CD4-positive, alpha-beta T cell treated with Interleukin-2 at 100 ng/mL for 4 hours (primary cell): ENCODE results near the gene RAB11FIP3.
"Not testable (repeated sequence)": the region's sequence is repeated elsewhere in the genome, so short reads cannot be mapped to it uniquely, and the experiment has no call there.

ENCODE experiments used
- DNase-seq: peaks from one replicate; pipeline ENCODE4 v3.0.0-alpha.2; 2020; ENCODE audit warnings: low spot score

The RAB11FIP3 gene

DNA sequence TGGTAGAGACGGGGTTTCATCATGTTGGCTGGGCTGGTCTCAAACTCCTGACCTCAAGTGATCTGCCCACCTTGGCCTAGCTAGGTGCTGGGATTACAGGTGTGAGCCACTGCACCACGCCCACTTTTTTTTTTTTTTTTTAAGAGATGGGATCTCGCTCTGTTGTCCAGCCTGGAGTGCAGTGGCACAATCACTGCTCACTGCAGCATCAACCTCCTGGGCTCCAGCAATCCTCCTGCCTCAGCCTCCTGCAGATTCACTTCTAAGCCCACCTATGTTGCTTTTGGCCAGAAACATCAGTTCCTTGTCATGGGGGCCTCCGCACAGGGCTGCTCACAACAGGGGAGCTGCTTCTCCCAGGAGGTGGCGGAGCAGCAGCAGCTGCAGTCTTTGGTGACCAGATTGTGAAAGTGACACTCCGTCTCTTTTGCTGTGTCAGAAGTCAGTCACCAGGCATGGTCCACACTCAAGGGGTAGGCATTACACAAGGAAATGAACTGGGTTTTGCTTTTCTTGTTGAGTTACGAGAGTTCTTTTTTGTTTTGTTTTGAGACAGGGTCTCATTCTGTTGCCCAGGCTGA, 32.9 kb upstream of the RAB11FIP3 start:
- DNase-seq: no peak

DNA sequence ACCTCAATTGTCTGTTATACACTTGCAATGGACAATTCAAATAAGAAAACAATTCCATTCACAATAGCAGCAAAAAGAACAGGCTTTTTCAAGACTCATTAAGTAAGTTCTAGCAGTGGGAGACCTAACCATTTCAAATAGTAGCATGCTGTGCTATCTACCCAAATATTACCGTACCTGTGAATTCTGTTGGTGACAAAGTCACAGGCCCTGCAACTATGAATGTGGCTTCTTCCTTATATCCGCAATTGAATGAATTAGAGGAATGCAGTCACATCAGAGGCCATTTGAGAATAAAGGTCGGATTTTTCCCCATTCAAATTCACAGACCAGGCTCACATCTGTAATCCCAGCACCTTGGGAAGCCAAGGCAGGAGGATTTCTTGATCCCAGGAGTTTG, 29.2 kb upstream of the RAB11FIP3 start:
- no peak for DNase-seq

DNA sequence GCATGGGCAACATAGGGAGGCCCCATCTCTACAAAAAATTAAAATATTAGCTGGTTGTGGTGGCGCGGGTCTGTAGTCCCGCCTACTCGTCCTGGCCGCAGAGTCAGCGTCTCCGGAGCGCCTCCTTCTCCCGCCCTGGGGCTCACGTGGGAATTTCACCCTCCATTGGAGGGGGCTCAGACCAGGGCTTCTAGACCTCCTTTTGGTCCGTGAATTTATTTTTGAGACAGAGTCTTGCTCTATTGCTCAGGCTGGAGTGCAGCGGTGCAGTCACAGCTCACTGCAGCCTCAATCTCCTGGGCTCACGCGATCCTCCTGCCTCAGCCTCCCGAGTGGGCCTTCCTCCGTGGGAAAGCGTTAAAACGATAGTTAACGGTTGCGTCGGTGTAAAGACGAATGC, 28.8 kb upstream of the RAB11FIP3 start:
- DNase-seq: no peak

DNA sequence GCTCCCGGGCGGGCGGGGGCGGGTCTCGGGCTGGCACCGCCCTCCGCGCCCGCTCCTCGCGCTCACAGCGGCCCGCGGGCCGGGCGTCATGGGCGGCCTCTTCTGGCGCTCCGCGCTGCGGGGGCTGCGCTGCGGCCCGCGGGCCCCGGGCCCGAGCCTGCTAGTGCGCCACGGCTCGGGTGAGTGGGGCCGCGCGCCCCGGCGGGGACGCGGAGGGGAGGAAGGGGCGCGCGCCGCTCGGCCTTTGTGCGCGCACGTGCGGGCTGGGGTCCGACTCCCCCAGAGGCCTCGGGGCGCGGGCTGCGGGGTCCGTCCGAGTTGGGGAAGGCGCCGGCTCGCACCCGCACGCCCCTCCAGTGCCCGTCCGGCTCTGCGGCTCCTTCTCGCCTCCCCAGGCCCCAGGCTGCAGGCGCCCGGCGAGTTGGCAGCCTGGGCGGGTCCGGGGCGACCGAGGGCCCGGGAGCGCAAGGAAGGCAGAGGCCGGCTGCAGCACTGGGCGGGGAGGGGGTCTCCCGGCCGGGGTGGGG, 28.3 kb upstream of the RAB11FIP3 start, which contains the start of gene NME4:
Gene NME4, plus strand, starts transcription at position 65 of the 527 bp plus-strand sequence. Its CDS starts 24 bp downstream, at position 89.
- DNase-seq: no peak

DNA sequence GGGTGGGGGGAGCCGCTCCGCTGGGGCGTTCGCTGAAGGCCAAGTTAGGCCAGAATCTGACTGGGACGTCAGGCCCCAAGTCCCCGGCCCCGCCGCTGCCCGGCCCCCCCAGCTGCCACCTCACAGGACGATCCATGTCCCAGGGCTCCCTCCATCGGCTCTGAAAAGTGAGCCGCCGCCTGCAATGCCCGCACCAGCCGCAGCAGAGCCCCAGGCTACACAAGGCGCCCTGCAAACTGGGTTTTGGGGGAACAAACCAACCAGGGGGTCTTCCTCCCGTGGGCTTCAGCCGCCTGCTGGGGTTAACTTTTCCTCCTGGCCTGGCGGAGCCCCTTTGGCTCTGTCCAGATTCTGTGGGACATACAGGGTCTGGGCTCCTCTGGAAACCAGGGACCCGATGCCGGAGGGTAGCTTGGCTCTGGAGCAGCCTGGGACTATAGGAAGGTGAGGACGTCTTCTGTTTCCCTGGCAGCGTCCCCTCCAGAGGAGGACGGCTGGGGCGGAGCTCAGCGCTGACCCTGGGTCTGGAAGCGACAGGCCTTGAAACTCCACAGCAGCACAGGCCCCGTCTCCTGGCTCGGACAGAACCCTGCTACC, 27.6 kb upstream of the RAB11FIP3 start:
- DNase-seq: no peak

DNA sequence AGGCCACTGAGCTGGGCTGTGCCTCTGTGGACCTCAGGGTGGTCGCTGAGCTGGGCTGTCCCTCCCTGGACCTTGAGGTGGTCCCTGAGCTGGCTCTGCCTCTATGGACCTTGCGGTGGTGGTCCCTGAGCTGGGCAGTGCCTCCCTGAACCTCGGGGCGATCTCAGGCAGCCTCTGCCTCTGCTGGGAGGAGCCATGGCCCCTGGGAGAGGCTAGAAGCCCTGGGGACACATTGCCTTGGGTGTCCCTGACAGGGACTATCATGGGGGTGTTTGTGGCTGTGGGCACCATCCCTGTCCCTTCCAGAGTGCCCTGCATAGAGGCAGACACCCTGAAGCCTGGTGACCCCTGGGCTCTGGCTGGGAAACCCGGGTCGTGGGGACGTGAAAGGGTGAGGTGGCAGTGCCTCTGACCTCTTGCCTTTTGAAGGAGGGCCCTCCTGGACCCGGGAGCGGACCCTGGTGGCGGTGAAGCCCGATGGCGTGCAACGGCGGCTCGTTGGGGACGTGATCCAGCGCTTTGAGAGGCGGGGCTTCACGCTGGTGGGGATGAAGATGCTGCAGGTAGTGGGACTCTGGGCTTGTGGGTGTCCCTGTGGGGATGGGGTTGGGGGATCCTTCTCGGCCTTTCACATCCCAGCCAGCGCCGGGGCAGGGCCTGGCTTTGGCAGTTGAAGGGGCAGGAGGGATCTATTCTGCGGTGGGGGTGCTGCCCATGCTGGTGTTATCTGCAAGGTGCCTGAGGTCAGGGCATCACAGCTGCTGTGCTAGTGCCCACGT, 26.7 kb upstream of the RAB11FIP3 start:
- DNase-seq: no peak

DNA sequence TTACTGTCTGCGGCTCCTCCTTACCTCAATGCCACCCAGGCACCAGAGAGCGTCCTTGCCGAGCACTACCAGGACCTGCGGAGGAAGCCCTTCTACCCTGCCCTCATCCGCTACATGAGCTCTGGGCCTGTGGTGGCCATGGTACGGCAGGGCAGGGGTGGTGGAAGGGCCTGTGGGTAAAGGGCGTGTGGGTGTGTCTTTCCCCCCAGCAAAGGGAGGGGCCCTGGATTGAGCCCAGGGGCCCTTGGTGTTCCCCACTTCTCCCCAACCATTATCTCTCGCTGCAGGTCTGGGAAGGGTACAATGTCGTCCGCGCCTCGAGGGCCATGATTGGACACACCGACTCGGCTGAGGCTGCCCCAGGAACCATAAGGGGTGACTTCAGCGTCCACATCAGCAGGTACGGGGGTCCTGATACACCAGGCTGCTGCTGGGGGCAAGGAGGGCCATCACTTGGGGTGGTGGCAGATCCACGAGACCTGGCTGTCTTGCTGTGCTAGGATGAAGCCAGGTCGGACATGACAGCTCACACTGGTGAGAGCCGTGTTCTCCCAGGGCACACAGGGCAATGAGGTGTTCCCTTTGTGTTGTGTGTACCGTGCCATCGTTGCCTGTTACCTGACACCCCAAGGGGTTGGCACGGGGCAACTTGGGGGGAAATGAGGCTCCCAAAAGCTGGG, 26.0 kb upstream of the RAB11FIP3 start:
- no peak for DNase-seq

DNA sequence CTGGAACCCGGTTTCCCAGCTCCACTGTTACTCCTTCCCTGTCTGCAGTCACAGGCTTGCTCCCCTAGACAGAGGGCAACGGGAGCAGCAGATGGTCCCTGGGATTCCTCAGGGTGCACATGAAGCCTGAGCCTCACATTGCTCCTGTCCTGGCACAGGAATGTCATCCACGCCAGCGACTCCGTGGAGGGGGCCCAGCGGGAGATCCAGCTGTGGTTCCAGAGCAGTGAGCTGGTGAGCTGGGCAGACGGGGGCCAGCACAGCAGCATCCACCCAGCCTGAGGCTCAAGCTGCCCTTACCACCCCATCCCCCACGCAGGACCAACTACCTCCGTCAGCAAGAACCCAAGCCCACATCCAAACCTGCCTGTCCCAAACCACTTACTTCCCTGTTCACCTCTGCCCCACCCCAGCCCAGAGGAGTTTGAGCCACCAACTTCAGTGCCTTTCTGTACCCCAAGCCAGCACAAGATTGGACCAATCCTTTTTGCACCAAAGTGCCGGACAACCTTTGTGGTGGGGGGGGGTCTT, 25.3 kb upstream of the RAB11FIP3 start:
- DNase-seq: no peak

DNA sequence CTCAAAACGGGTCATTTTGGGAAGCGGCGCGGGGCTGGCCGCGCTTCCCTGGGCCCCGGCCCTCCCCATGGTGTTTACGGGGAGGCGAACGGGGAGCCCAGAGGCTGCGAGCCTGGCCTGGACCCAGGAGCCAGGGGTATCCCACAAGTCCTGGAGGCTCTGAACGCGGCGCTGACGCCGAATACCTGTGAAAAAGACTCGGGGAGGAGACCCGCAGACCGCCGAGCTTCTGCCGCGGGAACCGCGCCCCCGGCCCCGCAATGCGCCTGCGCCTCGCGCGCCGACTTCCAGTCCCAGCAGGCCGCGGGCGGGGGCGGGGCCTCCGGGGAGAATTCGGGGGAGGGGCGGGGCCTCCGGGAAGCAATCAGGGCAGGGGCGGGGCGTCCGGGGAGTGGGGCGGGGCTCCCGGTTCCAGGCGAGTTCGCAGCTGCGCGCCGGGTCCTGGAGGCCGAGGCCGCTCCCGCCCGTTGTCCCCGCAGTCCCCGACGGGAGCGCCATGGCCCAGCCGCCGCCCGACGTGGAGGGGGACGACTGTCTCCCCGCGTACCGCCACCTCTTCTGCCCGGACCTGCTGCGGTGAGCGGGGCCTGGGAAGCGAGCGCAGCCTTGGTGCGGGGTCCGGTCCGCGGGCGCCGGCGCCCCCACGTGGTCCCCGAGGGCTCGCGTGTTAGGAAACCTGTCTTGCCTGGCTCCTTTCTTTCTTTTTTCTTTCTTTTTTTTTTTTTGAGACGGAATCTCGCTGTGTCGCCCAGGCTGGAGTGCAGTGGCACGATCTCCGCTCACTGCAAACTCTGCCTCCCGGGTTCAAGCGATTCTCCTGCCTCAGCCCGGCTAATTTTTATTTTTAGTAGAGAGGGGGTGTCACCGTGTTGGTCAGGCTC, 23.7 kb upstream of the RAB11FIP3 start, which contains the start of gene DECR2:
Gene DECR2, plus strand, starts transcription at position 418 of the 881 bp plus-strand sequence. Its CDS starts 79 bp downstream, at position 497.
- DNase-seq: peak; percentile 95

DNA sequence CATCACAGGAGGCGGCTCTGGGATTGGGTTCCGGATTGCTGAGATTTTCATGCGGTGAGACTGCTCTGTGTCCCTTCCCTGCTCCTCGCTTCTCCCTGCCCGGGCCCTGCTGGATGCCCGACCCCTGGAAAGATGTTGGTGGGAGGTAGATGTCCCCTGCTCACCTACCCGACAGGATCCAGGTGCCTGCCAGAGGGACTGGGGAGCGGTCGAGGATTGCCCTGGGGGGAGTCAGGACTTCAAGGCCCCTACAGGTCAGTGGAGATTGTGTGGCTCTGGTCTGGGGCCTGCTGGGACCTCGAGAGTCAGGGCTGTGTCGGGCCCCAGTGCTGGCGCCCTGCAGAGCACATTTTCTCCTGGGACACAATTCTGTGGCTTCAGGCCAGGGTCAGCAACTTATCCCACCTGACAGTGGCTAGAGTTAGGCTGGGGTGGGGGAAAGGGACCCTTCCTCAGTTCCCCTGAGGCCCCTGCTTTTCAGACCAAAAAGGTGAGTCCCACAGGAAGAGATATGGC, 20.4 kb upstream of the RAB11FIP3 start:
- DNase-seq: no peak

DNA sequence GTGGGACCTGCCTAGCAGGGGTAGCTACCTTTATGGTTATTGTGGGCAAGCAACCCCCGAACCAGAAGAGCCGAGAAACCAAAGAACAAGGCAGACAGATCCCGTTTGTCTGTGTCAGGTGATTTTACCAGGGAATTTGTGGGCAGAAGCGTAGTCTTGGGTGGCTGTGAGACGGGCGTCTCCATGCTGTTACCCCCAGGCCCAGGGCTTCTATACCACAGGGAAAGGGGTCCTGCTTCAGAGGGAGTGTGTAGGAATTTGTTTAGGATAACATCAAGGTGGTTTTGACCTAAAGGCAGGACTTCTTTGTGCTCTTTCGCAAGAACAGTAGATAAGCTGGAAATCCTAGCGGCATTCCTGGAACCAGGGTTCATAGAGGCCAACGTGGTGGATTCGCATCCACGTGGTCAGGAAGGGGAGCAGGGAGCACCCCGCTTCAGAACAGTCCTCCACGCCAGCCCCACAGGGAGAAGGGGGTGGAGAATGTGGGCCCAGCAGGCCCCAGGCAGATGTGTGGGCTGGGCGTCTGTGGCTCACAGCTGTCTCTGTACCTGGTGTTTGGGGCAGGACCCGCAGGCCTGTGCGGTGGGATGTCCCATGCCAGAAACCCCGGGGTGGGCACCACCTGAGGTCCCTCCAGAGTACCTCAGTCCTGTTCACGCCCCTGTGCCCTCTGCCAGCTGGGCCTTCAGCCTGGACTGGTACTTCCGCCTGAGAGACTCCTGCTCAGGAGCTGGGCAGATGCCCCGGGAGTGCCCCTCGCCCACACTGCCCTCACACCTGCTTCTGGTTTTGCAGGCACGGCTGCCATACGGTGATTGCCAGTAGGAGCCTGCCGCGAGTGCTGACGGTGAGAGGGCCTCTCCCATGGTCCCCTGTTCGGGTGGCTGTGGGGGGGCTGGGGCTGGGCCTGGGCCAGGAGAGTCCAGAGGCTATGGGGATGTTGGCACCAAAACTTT, 19.6 kb upstream of the RAB11FIP3 start:
- no peak for DNase-seq

DNA sequence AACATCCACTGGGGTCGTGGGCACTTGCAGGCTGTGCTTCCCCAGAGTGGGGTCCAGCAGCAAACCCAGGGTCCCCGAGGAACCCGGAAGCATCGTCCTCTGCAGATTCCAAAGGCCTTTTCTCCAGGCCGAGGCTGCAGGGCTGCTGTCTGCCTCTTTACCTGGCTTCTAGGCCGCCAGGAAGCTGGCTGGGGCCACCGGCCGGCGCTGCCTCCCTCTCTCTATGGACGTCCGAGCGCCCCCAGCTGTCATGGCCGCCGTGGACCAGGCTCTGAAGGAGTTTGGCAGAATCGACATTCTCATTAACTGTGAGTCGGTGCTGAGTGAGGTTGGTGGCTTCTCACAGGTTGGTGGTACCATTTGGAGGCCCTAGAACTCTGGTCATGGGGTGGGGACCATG, 18.2 kb upstream of the RAB11FIP3 start:
- no peak for DNase-seq

DNA sequence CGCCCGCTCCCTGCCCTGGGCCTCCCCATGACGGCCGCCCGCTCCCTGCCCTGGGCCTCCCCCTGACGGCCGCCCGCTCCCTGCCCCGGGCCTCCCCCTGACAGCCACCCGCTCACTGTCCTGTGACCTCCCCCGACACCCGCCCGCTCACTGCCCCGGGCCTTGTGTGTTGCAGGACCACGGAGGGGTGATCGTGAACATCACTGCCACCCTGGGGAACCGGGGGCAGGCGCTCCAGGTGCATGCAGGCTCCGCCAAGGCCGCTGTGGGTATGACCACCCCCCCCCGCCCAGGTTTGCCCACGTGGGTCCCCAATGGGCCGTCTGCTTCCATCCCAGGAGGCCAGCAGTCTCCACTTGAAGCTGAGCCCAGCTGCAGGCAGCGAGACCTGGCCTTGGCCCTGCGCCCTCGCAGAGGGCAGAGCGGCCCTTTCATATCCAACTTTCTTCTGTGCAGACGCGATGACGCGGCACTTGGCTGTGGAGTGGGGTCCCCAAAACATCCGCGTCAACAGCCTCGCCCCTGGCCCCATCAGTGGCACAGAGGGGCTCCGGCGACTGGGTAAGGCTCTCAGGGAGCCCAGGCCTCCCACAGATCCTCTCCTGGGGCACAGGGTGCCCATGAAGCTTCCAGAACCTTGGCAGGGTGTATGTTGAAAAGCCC, 14.8 kb upstream of the RAB11FIP3 start:
- no peak for DNase-seq

DNA sequence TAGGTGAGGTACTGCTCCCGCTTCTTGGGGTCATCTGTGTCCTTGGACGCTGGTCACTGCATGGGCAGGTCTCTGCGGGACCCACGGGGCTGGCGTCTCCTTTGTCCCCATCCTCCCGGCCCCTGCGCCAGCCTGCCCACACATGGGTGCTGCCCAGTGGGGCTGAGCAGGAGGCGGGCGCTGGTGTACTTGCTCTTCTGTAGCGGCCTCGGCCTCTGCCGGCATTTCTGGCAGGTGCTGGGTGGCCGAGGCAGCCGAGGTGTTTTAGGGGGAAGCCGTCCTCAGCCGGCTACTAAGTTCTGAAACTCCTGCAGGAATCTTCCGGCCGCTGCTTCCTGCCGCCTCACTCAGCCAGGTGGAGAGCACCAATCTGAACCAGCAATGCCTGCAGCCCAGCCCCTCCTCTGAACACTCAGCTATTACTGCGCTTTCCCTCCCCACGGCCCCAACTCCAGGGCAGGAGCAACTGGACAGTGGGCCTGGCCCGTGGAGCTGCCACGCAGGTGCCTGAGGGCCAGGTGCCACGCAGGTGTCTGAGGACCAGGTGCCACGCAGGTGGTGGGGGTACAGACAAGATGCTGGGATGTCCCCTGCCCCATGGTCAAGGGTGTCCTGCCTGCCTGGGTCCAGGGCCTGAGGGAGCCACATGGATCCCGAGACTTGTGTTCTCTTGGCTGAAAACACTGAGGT, 13.7 kb upstream of the RAB11FIP3 start:
- no peak for DNase-seq

DNA sequence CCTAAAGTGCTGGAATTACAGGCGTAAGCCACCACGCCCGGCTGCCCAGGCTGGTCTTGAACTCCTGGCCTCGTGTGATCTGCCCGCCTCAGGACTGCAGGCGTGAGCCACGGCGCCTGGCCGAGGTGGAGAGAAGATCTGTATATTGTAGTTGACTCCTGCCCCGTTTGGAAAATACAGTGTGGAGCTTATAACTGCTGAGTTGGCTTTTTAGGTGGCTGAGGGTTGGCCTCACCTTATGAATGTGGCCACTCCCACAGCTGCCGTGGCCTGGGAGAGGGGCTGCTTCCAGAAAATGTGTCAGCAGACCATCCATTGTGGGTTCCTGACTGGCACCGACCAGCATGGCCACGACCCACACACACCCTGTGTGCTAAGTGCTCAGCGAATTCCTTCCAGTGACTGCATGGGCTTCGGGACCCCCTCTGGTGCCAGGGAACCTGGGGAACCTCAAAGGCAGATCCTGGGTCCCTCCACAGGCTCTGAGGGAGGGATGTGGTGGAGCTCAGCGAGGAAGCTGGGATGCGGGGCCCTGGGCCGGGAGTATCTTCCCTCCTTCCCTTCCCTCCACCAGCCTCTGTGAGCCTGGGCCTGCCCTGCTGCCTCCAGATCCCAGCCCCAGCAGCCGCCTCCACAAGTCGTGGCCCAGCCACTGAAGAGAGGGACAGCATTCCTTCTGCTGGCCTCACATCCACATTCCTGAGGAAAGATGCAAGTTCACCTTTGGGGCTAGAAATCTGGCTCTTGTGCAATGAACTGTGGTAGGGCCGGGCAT, 10.9 kb upstream of the RAB11FIP3 start:
- no peak for DNase-seq

DNA sequence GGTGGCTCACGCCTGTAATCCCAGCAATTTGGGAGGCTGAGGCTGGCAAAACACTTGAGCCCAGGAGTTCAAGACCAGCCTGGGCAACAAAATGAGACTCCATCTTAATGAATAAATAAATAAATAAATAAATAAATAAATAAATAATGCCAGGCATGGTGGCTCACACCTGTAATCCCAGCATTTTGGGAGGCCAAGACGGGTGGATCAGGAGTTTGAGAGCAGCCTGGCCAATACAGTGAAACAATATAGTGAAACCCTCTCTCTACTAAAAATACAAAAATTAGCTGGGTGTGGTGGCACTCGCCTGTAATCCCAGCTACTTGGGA, 10.3 kb upstream of the RAB11FIP3 start:
- not testable (repeated sequence) for DNase-seq

DNA sequence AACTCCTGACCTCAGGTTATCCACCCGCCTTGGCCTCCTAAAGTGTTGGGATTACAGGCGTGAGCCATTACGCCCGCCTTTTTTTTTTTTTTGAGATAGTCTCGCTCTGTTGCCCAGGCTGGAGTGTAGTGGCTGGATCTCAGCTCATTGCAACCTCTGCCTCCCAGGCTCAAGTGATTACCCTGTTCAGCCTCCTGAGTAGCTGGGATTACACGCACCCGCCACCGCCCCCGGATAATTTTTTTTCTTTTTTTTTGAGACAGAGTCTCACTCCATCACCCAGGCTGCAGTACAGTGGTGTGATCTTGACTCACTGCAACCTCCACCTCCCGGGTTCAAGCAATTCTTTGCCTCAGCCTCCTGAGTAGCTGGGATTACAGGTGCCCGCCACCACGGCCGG, 3.3 kb upstream of the RAB11FIP3 start:
- DNase-seq: not testable (repeated sequence)
